ENCODE data around the gene CHGA.

DNA sequence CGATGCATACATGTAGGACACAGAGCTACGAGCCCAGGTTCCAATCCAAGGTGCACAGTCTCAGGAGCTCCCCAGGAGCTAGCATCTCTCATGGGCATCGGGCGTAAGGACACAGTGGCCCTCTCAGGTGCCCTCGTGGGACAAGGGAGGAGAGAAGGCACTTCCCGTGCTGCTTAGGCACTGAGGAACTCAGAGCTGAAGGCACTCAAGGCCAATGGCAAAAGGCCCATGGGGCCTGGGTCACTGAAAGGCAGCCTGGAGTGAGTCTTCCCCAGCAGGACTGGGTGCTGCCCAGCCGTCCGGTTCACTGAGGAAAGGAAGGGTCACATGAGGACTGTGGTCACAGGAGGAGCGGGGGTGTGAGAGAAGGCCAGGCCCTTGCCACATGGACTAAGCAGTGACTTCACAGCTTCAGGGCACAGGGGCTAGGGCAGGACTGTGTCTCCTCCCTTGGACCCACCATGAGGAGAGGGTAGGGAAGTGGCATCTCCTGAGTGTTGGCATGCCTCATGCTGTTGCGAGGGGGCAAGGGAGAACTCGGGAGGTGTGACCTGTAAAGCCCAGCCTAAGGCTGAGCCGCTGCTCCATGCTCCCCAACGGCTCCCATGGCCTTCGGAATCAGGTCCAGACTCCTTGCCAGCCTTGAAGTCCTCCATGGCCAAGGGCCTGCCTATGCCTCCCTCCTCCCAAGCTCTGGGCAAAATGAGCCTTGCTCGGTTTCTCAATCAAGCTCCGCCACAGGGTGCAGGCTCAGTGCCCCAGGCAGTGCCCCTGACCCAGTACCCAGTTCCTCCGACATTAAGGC lies 51.8 kb downstream of the CHGA start:
- TF ChIP-seq, protein P1, sequence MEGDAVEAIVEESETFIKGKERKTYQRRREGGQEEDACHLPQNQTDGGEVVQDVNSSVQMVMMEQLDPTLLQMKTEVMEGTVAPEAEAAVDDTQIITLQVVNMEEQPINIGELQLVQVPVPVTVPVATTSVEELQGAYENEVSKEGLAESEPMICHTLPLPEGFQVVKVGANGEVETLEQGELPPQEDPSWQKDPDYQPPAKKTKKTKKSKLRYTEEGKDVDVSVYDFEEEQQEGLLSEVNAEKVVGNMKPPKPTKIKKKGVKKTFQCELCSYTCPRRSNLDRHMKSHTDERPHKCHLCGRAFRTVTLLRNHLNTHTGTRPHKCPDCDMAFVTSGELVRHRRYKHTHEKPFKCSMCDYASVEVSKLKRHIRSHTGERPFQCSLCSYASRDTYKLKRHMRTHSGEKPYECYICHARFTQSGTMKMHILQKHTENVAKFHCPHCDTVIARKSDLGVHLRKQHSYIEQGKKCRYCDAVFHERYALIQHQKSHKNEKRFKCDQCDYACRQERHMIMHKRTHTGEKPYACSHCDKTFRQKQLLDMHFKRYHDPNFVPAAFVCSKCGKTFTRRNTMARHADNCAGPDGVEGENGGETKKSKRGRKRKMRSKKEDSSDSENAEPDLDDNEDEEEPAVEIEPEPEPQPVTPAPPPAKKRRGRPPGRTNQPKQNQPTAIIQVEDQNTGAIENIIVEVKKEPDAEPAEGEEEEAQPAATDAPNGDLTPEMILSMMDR (IDR thresholded peaks at IDR 0.05): no peak
- no peak for TF ChIP-seq POLR2A (IDR thresholded peaks at IDR 0.05)

Measured in heart left ventricle (tissue), 13 donors.